ENCODE measurements around the gene SEMA5B.

DNA sequence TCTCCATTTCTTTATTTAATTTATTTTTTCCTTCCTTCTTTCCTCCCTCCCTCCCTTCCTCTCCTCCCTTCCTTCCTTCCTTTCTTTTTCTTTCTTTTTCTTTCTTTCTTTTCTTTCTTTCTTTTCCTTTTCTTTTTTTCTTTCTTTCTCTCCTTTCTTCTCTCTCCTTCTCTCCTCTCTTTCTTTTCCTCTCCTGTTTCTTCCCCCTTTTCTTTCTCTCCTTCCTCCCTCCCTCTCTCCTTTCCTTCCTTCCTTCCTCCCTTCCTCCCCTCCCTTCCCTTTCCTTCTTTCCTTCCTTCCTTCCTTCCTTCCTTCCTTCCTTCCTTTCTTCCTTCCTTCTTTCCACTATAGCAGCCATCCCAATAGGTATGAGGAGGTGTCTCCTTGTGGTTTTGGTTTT lies 32.5 kb upstream of the SEMA5B start:
- TF ChIP-seq, protein P1, sequence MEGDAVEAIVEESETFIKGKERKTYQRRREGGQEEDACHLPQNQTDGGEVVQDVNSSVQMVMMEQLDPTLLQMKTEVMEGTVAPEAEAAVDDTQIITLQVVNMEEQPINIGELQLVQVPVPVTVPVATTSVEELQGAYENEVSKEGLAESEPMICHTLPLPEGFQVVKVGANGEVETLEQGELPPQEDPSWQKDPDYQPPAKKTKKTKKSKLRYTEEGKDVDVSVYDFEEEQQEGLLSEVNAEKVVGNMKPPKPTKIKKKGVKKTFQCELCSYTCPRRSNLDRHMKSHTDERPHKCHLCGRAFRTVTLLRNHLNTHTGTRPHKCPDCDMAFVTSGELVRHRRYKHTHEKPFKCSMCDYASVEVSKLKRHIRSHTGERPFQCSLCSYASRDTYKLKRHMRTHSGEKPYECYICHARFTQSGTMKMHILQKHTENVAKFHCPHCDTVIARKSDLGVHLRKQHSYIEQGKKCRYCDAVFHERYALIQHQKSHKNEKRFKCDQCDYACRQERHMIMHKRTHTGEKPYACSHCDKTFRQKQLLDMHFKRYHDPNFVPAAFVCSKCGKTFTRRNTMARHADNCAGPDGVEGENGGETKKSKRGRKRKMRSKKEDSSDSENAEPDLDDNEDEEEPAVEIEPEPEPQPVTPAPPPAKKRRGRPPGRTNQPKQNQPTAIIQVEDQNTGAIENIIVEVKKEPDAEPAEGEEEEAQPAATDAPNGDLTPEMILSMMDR (conservative IDR thresholded peaks at IDR 0.05; ENCODE audit: low read depth, low read length), result no peak
- no peak for TF ChIP-seq POLR2A (IDR thresholded peaks at IDR 0.05; ENCODE audit: low read depth, low read length)
- TF ChIP-seq MXI1 (IDR thresholded peaks at IDR 0.05; ENCODE audit: borderline replicate concordance, low read depth, low read length), result no peak
- no peak for TF ChIP-seq CEBPB (IDR thresholded peaks at IDR 0.05; ENCODE audit: low read depth, low read length)
- TF ChIP-seq MAFK (IDR thresholded peaks at IDR 0.05; ENCODE audit: low read depth, low read length), result no peak
- TF ChIP-seq, protein P2, sequence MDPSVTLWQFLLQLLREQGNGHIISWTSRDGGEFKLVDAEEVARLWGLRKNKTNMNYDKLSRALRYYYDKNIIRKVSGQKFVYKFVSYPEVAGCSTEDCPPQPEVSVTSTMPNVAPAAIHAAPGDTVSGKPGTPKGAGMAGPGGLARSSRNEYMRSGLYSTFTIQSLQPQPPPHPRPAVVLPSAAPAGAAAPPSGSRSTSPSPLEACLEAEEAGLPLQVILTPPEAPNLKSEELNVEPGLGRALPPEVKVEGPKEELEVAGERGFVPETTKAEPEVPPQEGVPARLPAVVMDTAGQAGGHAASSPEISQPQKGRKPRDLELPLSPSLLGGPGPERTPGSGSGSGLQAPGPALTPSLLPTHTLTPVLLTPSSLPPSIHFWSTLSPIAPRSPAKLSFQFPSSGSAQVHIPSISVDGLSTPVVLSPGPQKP (IDR thresholded peaks at IDR 0.05; ENCODE audit: borderline replicate concordance, low read depth, low read length), result no peak
- TF ChIP-seq MAZ (IDR thresholded peaks at IDR 0.05; ENCODE audit: borderline replicate concordance, low read depth, low read length), result no peak
- no peak for TF ChIP-seq RAD21 (IDR thresholded peaks at IDR 0.05; ENCODE audit: low read length)
- TF ChIP-seq, protein P3, sequence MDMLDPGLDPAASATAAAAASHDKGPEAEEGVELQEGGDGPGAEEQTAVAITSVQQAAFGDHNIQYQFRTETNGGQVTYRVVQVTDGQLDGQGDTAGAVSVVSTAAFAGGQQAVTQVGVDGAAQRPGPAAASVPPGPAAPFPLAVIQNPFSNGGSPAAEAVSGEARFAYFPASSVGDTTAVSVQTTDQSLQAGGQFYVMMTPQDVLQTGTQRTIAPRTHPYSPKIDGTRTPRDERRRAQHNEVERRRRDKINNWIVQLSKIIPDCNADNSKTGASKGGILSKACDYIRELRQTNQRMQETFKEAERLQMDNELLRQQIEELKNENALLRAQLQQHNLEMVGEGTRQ (IDR thresholded peaks at IDR 0.05; ENCODE audit: low read depth, low read length), result no peak

Measured in IMR-90 (cell line).